ENCODE results near the gene CUL9.

Gene CUL9

GRCh38 chr6:43199912-43200311 lies 17.9 kb downstream of the CUL9 start:
- no peak for DNase-seq (ENCODE audit: low read depth)
- TF ChIP-seq CTCF (IDR thresholded peaks at IDR 0.05; ENCODE audit: insufficient read depth, low read depth, low read length, missing control alignments) = no peak
- H3K4me3 ChIP-seq (ENCODE audit: low read depth, low read length) = no peak overlapping the region

DNA sequence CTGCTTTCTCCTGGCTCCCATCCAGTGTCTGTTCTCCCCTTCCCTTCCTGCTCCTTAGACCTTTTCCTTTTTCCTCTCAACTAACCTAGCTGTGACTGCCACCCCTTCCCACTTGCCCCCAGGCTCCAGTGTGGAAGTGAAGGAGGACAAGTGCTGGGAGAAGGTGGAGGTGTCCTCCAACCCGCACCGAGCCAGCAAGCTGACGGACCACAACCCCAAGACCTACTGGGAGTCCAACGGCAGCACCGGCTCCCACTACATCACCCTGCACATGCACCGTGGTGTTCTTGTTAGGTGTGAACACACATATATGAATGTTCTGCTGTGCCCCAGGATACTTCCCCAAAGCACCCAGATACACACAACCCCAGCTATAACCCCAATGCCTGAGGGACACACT lies 18.5 kb downstream of the CUL9 start:
- no peak for DNase-seq (ENCODE audit: low read depth)
- no peak for TF ChIP-seq CTCF (IDR thresholded peaks at IDR 0.05; ENCODE audit: insufficient read depth, low read depth, low read length, missing control alignments)
- no peak overlapping the region for H3K4me3 ChIP-seq (ENCODE audit: low read depth, low read length)

GRCh38 chr6:43202451-43202850 lies 20.5 kb downstream of the CUL9 start:
- no peak for DNase-seq (ENCODE audit: low read depth)
- no peak for TF ChIP-seq CTCF (IDR thresholded peaks at IDR 0.05; ENCODE audit: insufficient read depth, low read depth, low read length, missing control alignments)
- no peak overlapping the region for H3K4me3 ChIP-seq (ENCODE audit: low read depth, low read length)

DNA sequence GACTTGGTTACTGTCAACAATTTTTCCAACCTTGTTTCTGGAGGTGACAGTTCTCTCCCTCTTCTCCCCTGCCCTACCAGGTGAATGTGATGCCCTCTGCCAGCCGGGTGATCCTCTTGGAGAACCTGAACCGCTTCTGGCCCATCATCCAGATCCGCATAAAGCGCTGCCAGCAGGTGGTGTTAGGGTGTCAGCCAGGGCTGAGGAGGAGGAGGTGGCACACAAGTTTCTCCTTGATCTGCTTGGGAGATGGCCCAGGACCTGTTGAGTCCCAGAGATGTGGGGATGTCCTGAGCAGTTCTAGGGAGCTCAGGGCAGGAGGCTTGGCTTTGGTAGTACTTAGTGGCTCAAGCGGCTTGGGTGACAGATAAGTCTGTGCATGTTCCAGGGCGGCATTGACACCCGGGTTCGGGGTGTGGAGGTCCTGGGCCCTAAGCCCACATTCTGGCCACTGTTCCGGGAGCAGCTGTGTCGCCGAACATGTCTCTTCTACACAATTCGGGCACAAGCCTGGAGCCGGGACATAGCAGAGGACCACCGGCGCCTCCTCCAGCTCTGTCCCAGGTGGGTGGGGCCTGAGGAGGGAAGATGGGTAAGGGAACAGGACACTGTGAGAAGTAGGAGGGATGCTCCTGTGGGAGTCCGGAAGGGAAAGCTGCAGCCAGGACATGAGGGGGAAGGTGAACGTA lies 21.2 kb downstream of the CUL9 start:
- H3K4me3 ChIP-seq (ENCODE audit: low read depth, low read length) = no peak overlapping the region
- no peak for DNase-seq (ENCODE audit: low read depth)
- no peak for TF ChIP-seq CTCF (IDR thresholded peaks at IDR 0.05; ENCODE audit: insufficient read depth, low read depth, low read length, missing control alignments)

- H3K4me3 ChIP-seq (ENCODE audit: low read depth, low read length) = no peak overlapping the region
- TF ChIP-seq CTCF (IDR thresholded peaks at IDR 0.05; ENCODE audit: insufficient read depth, low read depth, low read length, missing control alignments) = no peak
- DNase-seq (ENCODE audit: low read depth) = no peak
Measured at GRCh38 chr6:43203718-43204095, 21.7 kb downstream of the CUL9 start.

DNA sequence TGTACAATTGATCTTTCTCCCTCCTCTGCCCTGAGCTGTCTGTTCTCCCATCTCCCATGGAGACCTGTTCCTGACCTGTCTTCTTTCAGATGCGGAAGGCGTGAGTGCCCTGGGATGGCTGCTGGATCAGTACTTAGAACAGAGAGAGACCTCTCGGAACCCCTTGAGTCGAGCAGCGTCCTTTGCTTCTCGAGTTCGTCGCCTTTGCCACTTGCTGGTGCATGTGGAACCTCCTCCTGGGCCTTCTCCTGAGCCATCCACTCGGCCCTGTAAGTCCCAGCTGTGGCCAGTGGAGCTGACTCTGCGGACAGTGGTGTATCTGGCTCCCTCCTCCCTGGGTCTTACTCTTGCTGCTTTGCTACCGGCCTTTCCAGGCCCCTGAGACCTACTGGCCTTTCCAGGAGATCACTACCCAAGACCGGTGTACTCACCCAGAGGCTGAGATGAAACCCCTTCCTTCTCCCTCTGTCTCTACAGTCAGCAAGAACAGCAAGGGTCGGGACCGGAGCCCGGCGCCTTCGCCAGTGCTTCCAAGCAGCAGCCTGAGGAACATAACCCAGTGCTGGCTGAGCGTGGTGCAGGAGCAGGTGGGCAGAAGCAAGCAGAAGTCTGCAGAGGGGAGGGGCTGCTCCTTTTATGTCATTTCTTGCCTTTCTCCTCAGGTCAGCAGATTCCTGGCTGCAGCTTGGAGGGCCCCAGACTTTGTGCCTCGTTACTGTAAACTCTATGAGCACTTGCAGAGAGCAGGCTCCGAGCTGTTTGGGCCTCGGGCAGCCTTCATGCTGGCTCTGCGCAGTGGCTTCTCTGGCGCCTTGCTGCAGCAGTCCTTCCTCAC lies 22.5 kb downstream of the CUL9 start:
- DNase-seq (ENCODE audit: low read depth) = no peak
- TF ChIP-seq CTCF (IDR thresholded peaks at IDR 0.05; ENCODE audit: insufficient read depth, low read depth, low read length, missing control alignments) = no peak

More for the DNA sequence above, 22.5 kb downstream of the CUL9 start:
- no peak overlapping the region for H3K4me3 ChIP-seq (ENCODE audit: low read depth, low read length)

Measured in GM12865 (cell line).